CD4-positive, alpha-beta T cell (primary cell): ENCODE data around the gene CARM1. TPM values are rescaled to one million over a fixed set of nuclear protein-coding genes. Genes with fewer than 3 reads are reported as not detected.

Experiments used
- ATAC-seq: fragments of 200-7000 bp; cut with Tn5 transposase; one replicate; pipeline ENCODE4 v1.10.0; 2022; ENCODE audit warnings: mild to moderate bottlenecking; ENCODE audit not compliant: poor library complexity
- CTCF ChIA-PET: fragments of 350-600 bp; sonication (Branson Sonifier 250); formaldehyde crosslinking; loops from one replicate; lab custom pipeline; 2021; ENCODE audit warnings: antibody characterized with exemption, inconsistent platforms; lab: Charles Lee
- POLR2A ChIA-PET: fragments of 350-600 bp; sonication (Branson Sonifier 250); formaldehyde crosslinking; loops from one replicate; lab custom pipeline; 2021; ENCODE audit warnings: antibody characterized with exemption, inconsistent platforms; lab: Charles Lee
- DNase-seq, 14 experiments: peaks; one replicate each; pipeline ENCODE4 v3.0.0-alpha.2; 2013 to 2020; ENCODE audit warnings: mixed read lengths in 2 of 14
- H3K27ac ChIP-seq, 2 donors: one replicate each; pipeline versions ENCODE4 v1.5.1 to v1.7.0; 2013; ENCODE audit warnings: low read length in 2 of 2, low read depth in 1 of 2, mild to moderate bottlenecking in 1 of 2
- H3K27me3 ChIP-seq, 2 experiments: 1 replicate in 1 of 2; 2 replicates in 1 of 2; pipeline versions ENCODE4 v1.6.1 to v1.7.0; 2013; ENCODE audit warnings: low read length in 2 of 2, control low read depth in 1 of 2, mild to moderate bottlenecking in 1 of 2, moderate library complexity in 1 of 2; ENCODE audit not compliant: insufficient read depth in 2 of 2, control insufficient read depth in 1 of 2
- H3K36me3 ChIP-seq: one replicate; pipeline ENCODE4 v1.6.1; 2013; ENCODE audit warnings: low read length, control low read depth; ENCODE audit not compliant: insufficient read depth
- H3K4me1 ChIP-seq: one replicate; pipeline ENCODE4 v1.6.1; 2013; ENCODE audit warnings: low read length, control low read depth; ENCODE audit not compliant: insufficient read depth
- H3K4me3 ChIP-seq: one replicate; pipeline ENCODE4 v1.5.1; 2013; ENCODE audit warnings: mild to moderate bottlenecking, low read length, moderate library complexity
- H3K9me3 ChIP-seq, 2 experiments: 1 replicate in 1 of 2; 2 replicates in 1 of 2; pipeline versions ENCODE4 v1.6.1 to v1.7.0; 2013; ENCODE audit warnings: low read length in 2 of 2, mild to moderate bottlenecking in 2 of 2, control low read depth in 1 of 2, moderate library complexity in 1 of 2; ENCODE audit not compliant: control insufficient read depth in 1 of 2, insufficient read depth in 1 of 2
- H3K27ac Mint-ChIP-seq: one replicate; pipeline ENCODE4 v1.8.0; 2020; ENCODE audit warnings: mixed read lengths
- H3K27me3 Mint-ChIP-seq: one replicate; pipeline ENCODE4 v1.8.0; 2021; ENCODE audit warnings: mixed read lengths
- H3K36me3 Mint-ChIP-seq: one replicate; pipeline ENCODE4 v1.8.0; 2021; ENCODE audit warnings: low read depth, mixed read lengths
- H3K4me1 Mint-ChIP-seq: one replicate; pipeline ENCODE4 v1.8.0; 2021; ENCODE audit warnings: low read depth, mixed read lengths
- H3K4me3 Mint-ChIP-seq: one replicate; pipeline ENCODE4 v1.8.0; 2020; ENCODE audit warnings: mild to moderate bottlenecking, mixed read lengths
- H3K9me3 Mint-ChIP-seq: one replicate; pipeline ENCODE4 v1.8.0; 2020; ENCODE audit warnings: mixed read lengths
- CTCF ChIP-seq: fragments of 200-600 bp; IDR thresholded peaks from one replicate; pipeline ENCODE4 v1.8.0; 2022; ENCODE audit warnings: antibody characterized with exemption, mild to moderate bottlenecking
- intact Hi-C, 2 experiments: fragments of 100-400 bp; cut with DNase I in 1 of 2; cut with micrococcal nuclease in 1 of 2; formaldehyde crosslinking; loops; one replicate each; pipeline versions ENCODE4 v1.15.1 to v1.9.0; 2023 to 2025; cut with DNase I, micrococcal nuclease
- total RNA-seq, 174 experiments: library from RNA in 2 of 174; stranded (reverse) in 2 of 174; gene quantifications; one replicate each; pipeline ENCODE4 v1.2.3 and lab custom pipeline; 2021 to 2026

Gene CARM1
- total RNA-seq, 2 experiments from 2014 or later: 17.5 to 18.0 TPM

GRCh38 chr19:10928563-10929401 lies 57.4 kb downstream of the CARM1 start, which contains the start of the genes TIMM29 and YIPF2:
Gene TIMM29, plus strand, starts transcription at chr19:10928811. Its CDS starts 12 bp downstream, at chr19:10928823.
Gene YIPF2, minus strand, starts transcription at chr19:10928639. Its CDS starts 229 bp downstream, at chr19:10928410.
- Mint-ChIP-seq H3K4me1 (peaks cover 16% of the 10 kb centered on the region), H3K27ac (peak within 1 kb of the TSS; percentile 89), H3K27me3 (no peaks in the 10 kb centered on the region), H3K9me3 (no peaks in the 10 kb centered on the region), H3K4me3 (peak within 1 kb of the TSS; percentile 97), H3K36me3 (peaks cover 34% of the 10 kb centered on the region)
- no peaks in the 10 kb centered on the region for H3K9me3 ChIP-seq
- H3K27ac ChIP-seq: peak within 1 kb of the TSS; percentile 46 to 61
- peak; percentile 90 for ATAC-seq
- intact Hi-C loops: loop anchor here (1.0 to 10.0 kb wide), 5 partner anchors 34 to 446 kb away; partner anchors contain the start of genes CARM1 (in 2 of the 2), SMARCA4 (in 1 of the 2) and SWSAP1 (in 1 of the 2)
- peaks cover 16% of the 10 kb centered on the region for H3K36me3 ChIP-seq
- no peaks in the 10 kb centered on the region for H3K27me3 ChIP-seq
- no peak for TF ChIP-seq CTCF
- peak within 1 kb of the TSS; percentile 75 for H3K4me3 ChIP-seq
- ChIA-PET POLR2A (interaction anchor here (1.0 kb wide), 1 partner anchor 33 kb away, joined by 3 read pairs; the partner anchor contains the start of gene SMARCA4), CTCF (interaction anchor here (1.0 to 2.7 kb wide), 2 partner anchors 8 to 13 kb away, joined by 3 to 9 read pairs; no protein-coding TSS in a partner anchor)
- DNase-seq: peak; percentile 87 to 97 (median 92)
- H3K4me1 ChIP-seq: peaks cover 33% of the 10 kb centered on the region

- Histone ChIP-seq H3K27me3 (no peaks in the 10 kb centered on the region), H3K36me3 (peaks cover 10% of the 10 kb centered on the region), H3K9me3 (no peaks in the 10 kb centered on the region), H3K27ac (peak overlapping the region in 1 of 2 donors; percentile 46), H3K4me3 (peak overlapping the region; percentile 75), H3K4me1 (peaks cover 33% of the 10 kb centered on the region)
- Mint-ChIP-seq H3K9me3 (no peaks in the 10 kb centered on the region), H3K27ac (peak overlapping the region; percentile 67), H3K27me3 (no peaks in the 10 kb centered on the region), H3K36me3 (peaks cover 31% of the 10 kb centered on the region), H3K4me3 (peak overlapping the region; percentile 84), H3K4me1 (peaks cover 16% of the 10 kb centered on the region)
- ChIA-PET POLR2A (interaction anchor here (1.0 kb wide), 1 partner anchor 32 kb away, joined by 3 read pairs; the partner anchor contains the start of gene SMARCA4), CTCF (interaction anchor here (0.6 to 2.7 kb wide), 3 partner anchors 13 to 285 kb away, joined by 3 to 9 read pairs (median 3); no protein-coding TSS in a partner anchor)
- intact Hi-C loops: loop anchor here (5.0 to 10.0 kb wide), 4 partner anchors 33 to 445 kb away; partner anchors contain the start of genes CARM1 (in 1 of the 2), SMARCA4 (in 1 of the 2) and SWSAP1 (in 1 of the 2)
- ATAC-seq: no peak
- DNase-seq: peak in 1 of 14 experiments; percentile 18
- no peak for TF ChIP-seq CTCF
These were observed 58.0 kb downstream of the CARM1 start for GRCh38 chr19:10929402-10929794.

- Histone ChIP-seq H3K36me3 (peaks cover 9% of the 10 kb centered on the region), H3K4me1 (peaks cover 11% of the 10 kb centered on the region), H3K27me3 (no peaks in the 10 kb centered on the region), H3K27ac (no peak overlapping the region), H3K4me3 (no peak overlapping the region), H3K9me3 (no peaks in the 10 kb centered on the region)
- DNase-seq: no peak
- Mint-ChIP-seq H3K27me3 (no peaks in the 10 kb centered on the region), H3K27ac (no peak overlapping the region), H3K4me3 (no peak overlapping the region), H3K9me3 (no peaks in the 10 kb centered on the region), H3K4me1 (peaks cover 4% of the 10 kb centered on the region), H3K36me3 (peaks cover 13% of the 10 kb centered on the region)
- TF ChIP-seq CTCF: no peak
- intact Hi-C loops: loop anchor here (2.0 to 10.0 kb wide), 4 partner anchors 49 to 197 kb away; no protein-coding TSS in a partner anchor
- CTCF ChIA-PET: no interaction called here
- ATAC-seq: no peak
- POLR2A ChIA-PET: no interaction called here
These were observed 64.2 kb downstream of the CARM1 start for GRCh38 chr19:10935371-10936059.
